Rectal smooth muscle tissue (tissue), 1 donor: ENCODE measurements around the gene TMEM200C.
"Not testable (repeated sequence)": the region's sequence is repeated elsewhere in the genome, so short reads cannot be mapped to it uniquely, and the experiment has no call there.

Experiments used
- H3K27ac ChIP-seq: one replicate; pipeline ENCODE4 v1.7.0; 2013; ENCODE audit warnings: low read depth, low read length, inconsistent platforms
- H3K27me3 ChIP-seq: one replicate; pipeline ENCODE4 v1.7.0; 2013; ENCODE audit warnings: low read length; ENCODE audit not compliant: control insufficient read depth, insufficient read depth
- H3K36me3 ChIP-seq: one replicate; pipeline ENCODE4 v1.7.0; 2013; ENCODE audit warnings: low read length; ENCODE audit not compliant: control insufficient read depth, insufficient read depth
- H3K4me1 ChIP-seq: one replicate; pipeline ENCODE4 v1.7.0; 2013; ENCODE audit warnings: low read length; ENCODE audit not compliant: control insufficient read depth, insufficient read depth
- H3K4me3 ChIP-seq: one replicate; pipeline ENCODE4 v1.7.0; 2013; ENCODE audit warnings: low read length
- H3K9ac ChIP-seq: one replicate; pipeline ENCODE4 v1.7.0; 2013; ENCODE audit warnings: low read length

TMEM200C gene

DNA sequence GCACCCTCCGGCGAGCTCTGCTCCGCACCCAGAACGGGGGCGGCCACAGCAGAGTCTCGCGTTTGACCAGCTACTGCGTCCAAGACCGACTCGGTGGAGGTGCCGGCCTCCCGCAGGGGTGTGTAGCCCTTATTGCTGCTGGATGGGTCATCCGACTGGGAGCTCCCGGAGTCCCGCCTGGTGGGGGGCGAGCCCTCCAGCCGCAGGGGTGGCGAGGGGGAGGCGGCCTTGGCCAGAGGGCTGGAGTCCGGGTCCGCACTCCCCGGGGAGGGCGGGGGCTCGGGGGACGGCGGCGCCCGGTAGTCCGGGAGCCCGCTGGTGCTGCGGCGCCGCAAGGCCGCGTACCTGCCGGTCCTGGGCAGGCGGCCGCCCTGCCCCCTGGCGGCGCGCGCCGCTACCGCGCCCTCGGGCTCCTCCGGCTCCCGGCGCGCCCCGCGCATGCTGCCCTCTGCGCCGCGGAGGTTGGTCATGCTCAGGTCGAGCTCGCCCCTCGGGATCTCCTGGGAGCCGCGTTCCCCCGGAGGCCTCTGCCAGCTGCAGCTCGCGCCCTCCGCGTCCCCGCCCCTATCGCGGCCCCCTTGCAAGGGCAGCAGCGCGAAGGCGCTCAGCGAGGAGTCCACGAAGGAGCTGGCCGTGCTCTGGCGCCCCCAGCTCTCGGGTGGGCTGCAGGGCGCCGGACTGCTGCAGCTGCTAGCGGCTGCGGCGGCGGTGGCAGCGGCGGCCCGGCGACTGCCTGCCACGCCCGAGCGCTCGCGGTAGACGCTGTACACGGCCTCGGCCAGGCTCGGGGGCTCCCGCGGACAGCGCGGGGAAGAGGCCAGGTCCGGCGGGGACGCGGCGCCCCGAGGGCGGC, 4.8 kb downstream of the TMEM200C start:
- Histone ChIP-seq H3K9ac (no peak overlapping the region), H3K4me1 (no peaks in the 10 kb centered on the region), H3K27ac (no peak overlapping the region), H3K36me3 (no peaks in the 10 kb centered on the region), H3K4me3 (peak overlapping the region; percentile 48), H3K27me3 (peaks cover 17% of the 10 kb centered on the region)

DNA sequence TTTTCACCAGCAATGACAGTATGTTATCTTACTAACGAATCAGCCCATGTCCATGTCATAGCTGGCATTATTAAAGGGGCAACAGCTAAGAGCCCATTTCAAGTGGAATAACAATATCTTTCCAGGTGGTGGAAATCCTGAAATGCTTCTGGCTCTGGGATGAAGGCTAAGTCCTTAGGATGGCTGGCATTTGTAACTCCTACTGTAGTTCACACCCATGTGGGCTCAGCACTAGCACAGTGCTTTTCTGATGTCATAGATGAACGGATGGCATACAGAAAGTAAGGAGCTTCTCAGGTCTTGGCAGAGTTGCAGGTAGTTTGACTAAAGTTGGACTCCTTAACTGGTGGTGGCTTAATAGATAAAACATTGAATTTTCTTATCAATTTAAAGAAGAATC, 10.0 kb downstream of the TMEM200C start:
- no peaks in the 10 kb centered on the region for H3K4me1 ChIP-seq

DNA sequence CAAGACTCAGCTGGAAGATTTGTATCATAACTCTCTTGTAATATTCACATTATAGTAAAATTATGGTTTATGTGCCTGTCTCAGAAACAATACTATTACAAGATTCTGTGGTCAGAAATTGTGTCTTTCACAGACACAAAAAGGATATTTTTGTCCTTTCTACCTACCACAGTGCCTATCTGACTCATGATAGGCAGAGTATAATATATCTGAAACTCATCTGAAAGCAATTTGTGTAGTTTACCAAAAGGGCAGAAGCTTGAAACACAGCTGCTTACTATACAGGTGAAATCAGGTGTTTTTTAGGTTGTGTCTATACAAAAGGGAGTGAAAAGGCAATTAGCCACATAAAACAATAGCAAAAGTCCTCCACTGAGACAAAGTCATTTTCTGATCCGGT, 10.9 kb downstream of the TMEM200C start:
- Histone ChIP-seq H3K27ac (no peak overlapping the region), H3K9ac (no peak overlapping the region), H3K36me3 (no peaks in the 10 kb centered on the region), H3K4me1 (no peaks in the 10 kb centered on the region), H3K27me3 (no peaks in the 10 kb centered on the region), H3K4me3 (no peak overlapping the region)

More for the DNA sequence above, 10.0 kb downstream of the TMEM200C start:
- Histone ChIP-seq H3K4me3 (no peak overlapping the region), H3K27me3 (no peaks in the 10 kb centered on the region), H3K36me3 (no peaks in the 10 kb centered on the region), H3K9ac (no peak overlapping the region), H3K27ac (no peak overlapping the region)

DNA sequence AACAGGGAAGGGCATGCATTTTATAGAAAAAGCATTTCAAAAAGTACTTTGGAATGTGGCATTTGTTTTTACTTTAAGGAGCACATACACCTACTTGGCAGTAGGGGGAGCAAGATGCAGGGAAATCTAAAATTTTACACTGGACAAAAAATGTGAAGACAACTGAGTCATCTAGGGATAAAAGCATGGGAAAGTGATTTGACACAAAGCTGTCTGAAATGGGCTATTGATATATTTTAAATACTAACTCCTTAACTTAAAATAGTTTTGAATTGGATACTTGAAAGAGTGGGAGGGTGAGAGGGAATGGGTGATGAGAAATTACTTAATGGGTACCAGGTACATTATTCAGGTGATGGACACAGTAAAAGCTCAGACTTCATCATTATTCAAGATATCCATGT, 15.8 kb downstream of the TMEM200C start:
- H3K9ac ChIP-seq = no peak overlapping the region
- no peaks in the 10 kb centered on the region for H3K36me3 ChIP-seq
- H3K27ac ChIP-seq = no peak overlapping the region
- H3K4me1 ChIP-seq = no peaks in the 10 kb centered on the region
- H3K4me3 ChIP-seq = no peak overlapping the region
- no peaks in the 10 kb centered on the region for H3K27me3 ChIP-seq

DNA sequence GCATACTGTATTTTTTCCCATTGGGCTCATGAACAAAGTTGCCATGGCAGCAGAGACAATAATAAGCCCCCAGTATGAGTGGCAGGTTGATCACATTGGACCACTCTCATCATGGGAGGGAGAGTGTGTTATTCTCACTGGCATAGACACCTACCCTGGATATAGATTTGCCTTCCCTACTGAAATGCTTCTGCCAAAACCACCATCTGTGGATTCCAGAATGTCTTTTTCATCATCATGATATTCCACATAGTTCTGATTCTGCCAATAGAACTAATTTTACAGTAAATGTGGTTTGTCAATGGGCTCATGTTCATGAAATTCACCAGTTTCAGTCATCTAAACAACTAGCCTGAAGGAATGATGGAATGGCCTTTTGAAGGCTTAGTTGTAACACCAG, 18.4 kb downstream of the TMEM200C start:
- Histone ChIP-seq H3K36me3 (no peaks in the 10 kb centered on the region), H3K27ac (no peak overlapping the region), H3K27me3 (no peaks in the 10 kb centered on the region), H3K9ac (no peak overlapping the region), H3K4me1 (no peaks in the 10 kb centered on the region), H3K4me3 (no peak overlapping the region)

DNA sequence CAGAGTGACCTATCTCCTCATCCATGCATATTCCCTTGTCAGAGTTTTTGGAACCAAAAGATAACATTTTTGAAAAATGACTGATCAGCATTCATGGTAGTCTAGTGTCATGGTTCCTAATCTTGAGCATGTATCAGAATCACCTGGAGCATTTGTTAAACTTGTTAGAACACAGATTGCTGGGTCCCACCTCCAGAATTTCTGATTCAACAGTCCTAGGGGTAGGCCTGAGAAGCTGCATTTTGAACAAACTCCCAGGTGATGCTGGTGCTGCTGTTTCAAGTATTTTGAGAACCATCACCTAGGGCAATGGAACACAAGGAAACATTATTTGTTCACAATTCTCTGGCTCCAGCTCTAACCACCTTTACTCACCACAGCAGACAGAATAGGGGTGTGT, 21.0 kb downstream of the TMEM200C start:
- no peaks in the 10 kb centered on the region for H3K36me3 ChIP-seq
- H3K4me3 ChIP-seq = no peak overlapping the region
- H3K27me3 ChIP-seq = no peaks in the 10 kb centered on the region
- H3K9ac ChIP-seq = no peak overlapping the region
- H3K27ac ChIP-seq = no peak overlapping the region
- no peaks in the 10 kb centered on the region for H3K4me1 ChIP-seq

DNA sequence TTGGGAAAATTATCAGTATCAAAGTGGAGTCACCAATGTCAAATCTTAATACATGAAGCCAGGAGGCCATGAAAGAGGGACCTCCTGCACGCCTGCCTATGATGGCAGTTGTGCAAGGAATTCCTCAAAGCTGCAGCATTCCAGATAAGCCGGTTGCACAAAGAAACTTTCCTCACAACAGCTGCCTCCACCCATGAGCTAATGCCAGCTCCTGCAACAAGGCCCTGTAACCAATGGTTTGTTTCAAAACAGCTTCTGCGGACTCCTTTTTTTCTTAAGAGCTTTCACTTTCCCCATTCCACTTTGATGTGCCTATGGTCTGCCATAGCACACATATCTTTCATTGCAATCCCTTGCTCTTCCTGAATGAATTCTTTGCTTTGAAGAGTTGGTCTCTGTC, 22.4 kb downstream of the TMEM200C start:
- Histone ChIP-seq H3K4me3 (no peak overlapping the region), H3K36me3 (no peaks in the 10 kb centered on the region), H3K27me3 (no peaks in the 10 kb centered on the region), H3K27ac (no peak overlapping the region), H3K4me1 (no peaks in the 10 kb centered on the region), H3K9ac (no peak overlapping the region)

DNA sequence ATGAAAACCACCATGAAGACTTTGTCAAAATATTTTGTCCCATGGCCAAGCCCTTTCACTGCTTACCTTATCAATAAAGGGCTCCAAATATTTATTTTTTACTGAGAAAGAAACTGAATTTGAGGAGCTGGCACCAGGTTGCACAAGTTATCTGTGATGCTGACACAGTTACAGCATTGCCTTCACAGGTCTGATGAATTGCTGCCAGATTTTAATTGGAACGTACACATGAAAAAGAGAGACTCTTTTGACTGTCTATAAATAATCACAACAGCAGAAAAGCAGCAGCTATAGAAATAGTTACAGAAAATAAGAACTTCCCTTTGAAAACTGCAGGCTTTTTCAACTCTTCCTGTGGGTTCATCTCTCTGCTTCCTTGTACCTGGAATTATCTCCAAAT, 23.9 kb downstream of the TMEM200C start:
- Histone ChIP-seq H3K27me3 (no peaks in the 10 kb centered on the region), H3K9ac (no peak overlapping the region), H3K36me3 (no peaks in the 10 kb centered on the region), H3K4me1 (no peaks in the 10 kb centered on the region), H3K4me3 (no peak overlapping the region), H3K27ac (no peak overlapping the region)

DNA sequence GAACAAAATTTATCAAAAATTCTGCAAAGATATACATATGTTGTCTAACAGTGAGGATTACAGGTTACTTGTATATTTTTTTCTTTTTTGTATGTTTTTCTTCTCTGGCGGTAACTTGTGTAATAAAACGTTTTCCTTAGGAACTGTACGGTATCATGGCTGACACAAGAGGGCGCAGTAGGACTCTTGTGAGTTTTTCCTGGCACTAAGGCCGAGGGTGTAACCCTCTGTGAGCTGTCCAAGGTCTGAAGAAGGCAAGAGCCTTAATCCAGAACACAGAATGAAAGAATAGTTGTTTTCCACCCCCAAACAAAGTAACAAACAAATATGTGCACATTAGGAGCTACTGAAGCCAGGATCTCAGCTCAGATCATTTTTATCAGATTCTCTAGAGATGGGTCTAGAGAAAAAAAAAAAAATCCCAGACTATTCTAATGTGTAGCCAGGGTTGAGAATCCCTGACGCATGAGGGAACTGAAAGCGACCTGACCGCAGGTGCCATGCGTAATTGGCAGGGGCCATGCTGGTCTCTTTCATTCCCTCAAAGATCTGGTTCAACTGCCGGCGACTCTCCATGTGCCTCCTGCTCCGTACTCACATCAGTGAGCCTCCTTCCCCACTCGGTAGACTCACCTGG, 27.0 kb downstream of the TMEM200C start:
- no peak overlapping the region for H3K27ac ChIP-seq
- H3K36me3 ChIP-seq = no peaks in the 10 kb centered on the region
- no peak overlapping the region for H3K9ac ChIP-seq
- no peak overlapping the region for H3K4me3 ChIP-seq
- H3K27me3 ChIP-seq = no peaks in the 10 kb centered on the region
- no peaks in the 10 kb centered on the region for H3K4me1 ChIP-seq

DNA sequence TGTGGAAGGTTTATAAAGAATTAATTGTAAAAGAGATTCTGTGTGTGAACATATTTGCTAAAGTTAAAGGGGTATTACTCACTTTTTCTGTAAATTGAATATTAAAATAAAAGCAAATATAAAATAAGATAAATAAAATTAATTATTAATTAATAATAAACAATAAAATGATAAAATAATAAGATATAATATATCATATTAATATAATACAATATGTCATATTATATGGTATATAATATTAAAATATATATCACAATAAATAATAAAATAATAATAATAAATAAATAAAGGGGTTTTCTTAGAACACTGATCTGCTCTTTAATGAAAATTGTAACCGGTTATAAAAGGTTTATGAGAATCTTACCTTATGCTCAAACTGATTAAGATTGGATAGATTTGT, 29.8 kb downstream of the TMEM200C start:
- H3K27ac ChIP-seq = no peak overlapping the region
- no peaks in the 10 kb centered on the region for H3K4me1 ChIP-seq
- H3K4me3 ChIP-seq = no peak overlapping the region
- no peaks in the 10 kb centered on the region for H3K36me3 ChIP-seq
- H3K9ac ChIP-seq = no peak overlapping the region
- no peaks in the 10 kb centered on the region for H3K27me3 ChIP-seq

DNA sequence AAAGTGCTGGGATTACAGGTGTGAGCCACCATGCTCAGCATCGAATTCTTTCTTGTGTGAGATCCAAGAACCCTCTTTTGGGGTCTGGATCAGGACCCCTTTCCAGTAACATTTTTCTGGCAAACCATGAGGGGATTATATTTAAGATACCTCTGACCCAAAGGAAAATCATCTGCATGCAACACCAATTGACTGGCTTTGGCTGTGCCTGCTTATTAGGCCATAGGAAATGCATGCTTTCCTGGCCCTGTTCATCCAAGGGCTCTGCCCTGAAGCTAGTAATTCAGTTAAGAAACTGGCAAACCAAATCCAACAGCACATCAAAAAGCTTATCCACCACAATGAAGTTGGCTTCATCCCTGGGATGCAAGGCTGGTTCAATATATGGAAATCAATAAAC, 33.2 kb downstream of the TMEM200C start:
- H3K27me3 ChIP-seq, H3K4me1 ChIP-seq, H3K27ac ChIP-seq, H3K9ac ChIP-seq, H3K4me3 ChIP-seq, H3K36me3 ChIP-seq: not testable (repeated sequence)

DNA sequence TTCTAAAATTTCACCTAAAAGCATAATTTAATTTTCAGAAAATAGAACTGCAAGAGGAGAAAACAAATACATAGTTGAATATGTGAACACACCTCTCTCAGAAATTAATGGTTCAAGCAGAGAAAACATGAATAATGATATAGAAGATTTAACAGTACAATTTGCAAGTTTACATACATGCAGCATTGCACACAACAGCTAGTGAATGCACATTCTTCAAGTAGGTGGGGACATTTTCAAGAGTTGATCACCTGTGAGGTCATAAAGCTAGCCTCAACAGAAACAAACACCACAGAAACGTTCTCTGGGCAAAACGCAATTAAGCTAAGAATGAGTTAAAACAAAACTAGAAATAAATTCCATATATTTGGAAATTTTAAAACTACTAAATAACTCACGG, 38.1 kb downstream of the TMEM200C start:
- Histone ChIP-seq H3K4me3 (no peak overlapping the region), H3K9ac (no peak overlapping the region), H3K27ac (no peak overlapping the region), H3K4me1 (no peaks in the 10 kb centered on the region), H3K27me3 (no peaks in the 10 kb centered on the region), H3K36me3 (no peaks in the 10 kb centered on the region)

DNA sequence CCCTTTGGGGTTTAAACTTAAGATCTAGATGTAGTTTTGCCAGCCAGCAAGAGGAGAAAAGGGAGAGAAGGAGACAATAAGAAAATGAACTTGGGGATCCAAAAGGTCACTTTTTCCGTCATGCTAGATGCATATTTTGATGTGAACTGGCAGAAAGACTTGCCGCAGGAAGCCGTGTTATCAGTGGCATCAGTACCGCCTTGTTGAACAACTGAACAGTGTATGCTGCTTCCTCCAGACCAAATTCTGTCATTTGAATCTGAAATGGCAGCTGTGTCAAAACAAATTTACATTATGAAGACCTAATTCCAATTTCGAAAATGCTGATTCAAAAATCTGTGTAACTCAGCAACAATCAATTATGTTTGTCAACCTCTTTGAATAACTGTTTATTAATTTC, 42.1 kb downstream of the TMEM200C start:
- H3K27ac ChIP-seq = no peak overlapping the region

More for the DNA sequence above, 42.1 kb downstream of the TMEM200C start:
- Histone ChIP-seq H3K4me3 (no peak overlapping the region), H3K4me1 (no peaks in the 10 kb centered on the region), H3K27me3 (no peaks in the 10 kb centered on the region), H3K9ac (no peak overlapping the region), H3K36me3 (no peaks in the 10 kb centered on the region)
